Measurements from ENCODE around the gene MAP3K5.

DNA sequence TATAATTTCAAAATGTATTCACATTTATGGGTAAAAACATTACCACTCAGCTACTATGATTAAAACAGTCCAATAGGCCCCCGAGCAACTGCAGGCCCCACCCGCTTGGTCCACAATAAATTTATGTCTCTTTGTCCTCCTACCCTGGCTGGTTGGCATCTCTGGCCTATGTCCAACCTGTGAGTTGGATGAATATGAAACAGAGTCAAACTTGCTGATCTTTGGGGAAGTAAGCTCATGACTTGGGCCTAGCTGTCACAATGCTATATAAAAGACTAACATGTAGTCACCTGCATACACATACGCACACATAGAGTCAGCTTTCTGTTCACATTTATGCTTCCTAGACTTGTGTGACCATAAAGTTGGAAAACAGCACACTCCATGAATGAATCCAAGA is 262.6 kb downstream of the MAP3K5 start:
- TF ChIP-seq CREB1 (IDR thresholded peaks at IDR 0.05) (no peak), CREB1 (CRISPR knock-in tag; IDR thresholded peaks at IDR 0.05) (no peak), ZNF586 (CRISPR knock-in tag; conservative IDR thresholded peaks at IDR 0.05) (no peak), ID3 (CRISPR knock-in tag; IDR thresholded peaks at IDR 0.05) (no peak), ID3 (tag; IDR thresholded peaks at IDR 0.05) (no peak), CBX8 (IDR thresholded peaks at IDR 0.05; ENCODE audit: borderline replicate concordance, extremely low read depth, low read depth, low read length, poor library complexity, severe bottlenecking) (no peak), TRIM24 (IDR thresholded peaks at IDR 0.05) (no peak), JUND (IDR thresholded peaks at IDR 0.05; ENCODE audit: borderline replicate concordance, low read depth, low read length) (no peak), JUND (tag; IDR thresholded peaks at IDR 0.05; ENCODE audit: borderline replicate concordance, low read depth, low read length) (no peak), NR2C2 (CRISPR knock-in tag; IDR thresholded peaks at IDR 0.05) (no peak), NR2C2 (tag; IDR thresholded peaks at IDR 0.05) (no peak), CTCF (IDR thresholded peaks at IDR 0.05 in 2 of 3, conservative IDR thresholded peaks at IDR 0.05 in 1 of 3; ENCODE audit: insufficient read depth in 2 of 3, low read depth in 1 of 3, low read length in 3 of 3) (no peak), ZNF184 (CRISPR knock-in tag; IDR thresholded peaks at IDR 0.05) (no peak)
